HEK293 (cell line): ENCODE data around the gene FYB1.

ENCODE experiments used
- CTCF ChIA-PET: fragments of 350-600 bp; formaldehyde crosslinking; extraction: SDS; loops from one replicate; lab custom pipeline; 2021; ENCODE audit warnings: antibody characterized with exemption; lab: Yijun Ruan, JAX
- POLR2A ChIA-PET: fragments of 300-600 bp; formaldehyde crosslinking; extraction: SDS; loops from one replicate; lab custom pipeline; 2020; ENCODE audit warnings: antibody characterized with exemption, inconsistent platforms; lab: Yijun Ruan, JAX
- H3K27ac ChIP-seq: fragments of 200-500 bp; sonication (Bioruptor generic); 2 replicates; pipeline ENCODE4 v1.5.1; 2014; ENCODE audit warnings: low read depth, low read length, control low read depth, inconsistent platforms; ENCODE audit errors: extremely low read depth
- H3K36me3 ChIP-seq, 2 experiments: fragments of 200-500 bp in 1 of 2; sonication (Bioruptor generic) in 1 of 2; 1 replicate in 1 of 2; 2 replicates in 1 of 2; pipeline ENCODE4 v1.5.1; 2014 to 2017; ENCODE audit warnings: inconsistent platforms in 2 of 2, low read length in 2 of 2; ENCODE audit not compliant: control insufficient read depth in 2 of 2, insufficient read depth in 1 of 2
- H3K4me1 ChIP-seq: fragments of 200-500 bp; sonication (Bioruptor generic); 2 replicates; pipeline ENCODE4 v1.5.1; 2014; ENCODE audit warnings: mild to moderate bottlenecking, low read length, inconsistent platforms; ENCODE audit not compliant: control insufficient read depth, insufficient read depth
- H3K4me3 ChIP-seq: 2 replicates; pipeline ENCODE4 v1.5.1; 2011; ENCODE audit warnings: low read depth, mild to moderate bottlenecking, control low read depth, low read length, moderate library complexity
- H3K9me3 ChIP-seq: fragments of 200-500 bp; sonication (Bioruptor generic); 2 replicates; pipeline ENCODE4 v1.5.1; 2014; ENCODE audit warnings: low read depth, low read length, inconsistent platforms; ENCODE audit not compliant: control insufficient read depth, insufficient read depth
- MZF1 ChIP-seq: fragments of 450-650 bp; formaldehyde crosslinking; IDR thresholded peaks from 2 replicates; pipeline ENCODE4 v1.5.1; 2017; ENCODE audit warnings: missing biosample characterization, missing genetic modification characterization, borderline replicate concordance
- PRDM2 ChIP-seq: fragments of 450-650 bp; formaldehyde crosslinking; IDR thresholded peaks from 2 replicates; pipeline ENCODE4 v1.5.1; 2016; ENCODE audit warnings: missing biosample characterization, missing genetic modification characterization, borderline replicate concordance
- SALL2 ChIP-seq: fragments of 450-650 bp; formaldehyde crosslinking; IDR thresholded peaks from 2 replicates; pipeline ENCODE4 v1.5.0; 2017; ENCODE audit warnings: missing biosample characterization, mild to moderate bottlenecking, missing genetic modification characterization, borderline replicate concordance
- ZFHX2 ChIP-seq: fragments of 450-650 bp; formaldehyde crosslinking; conservative IDR thresholded peaks from 2 replicates; pipeline ENCODE4 v1.5.1; 2016; ENCODE audit warnings: missing biosample characterization, missing genetic modification characterization
- ZNF146 ChIP-seq: fragments of 450-650 bp; formaldehyde crosslinking; IDR thresholded peaks from 2 replicates; pipeline ENCODE4 v1.5.1; 2016; ENCODE audit warnings: missing biosample characterization, missing genetic modification characterization
- ZNF169 ChIP-seq: fragments of 450-650 bp; formaldehyde crosslinking; IDR thresholded peaks from 2 replicates; pipeline ENCODE4 v1.5.1; 2016; ENCODE audit warnings: missing biosample characterization, missing genetic modification characterization
- ZNF19 ChIP-seq: fragments of 450-650 bp; formaldehyde crosslinking; IDR thresholded peaks from 2 replicates; pipeline ENCODE4; 2016; ENCODE audit warnings: missing biosample characterization, missing genetic modification characterization, low read depth
- ZNF510 ChIP-seq: fragments of 450-650 bp; formaldehyde crosslinking; IDR thresholded peaks from 2 replicates; pipeline ENCODE4 v1.5.1; 2018; ENCODE audit warnings: mild to moderate bottlenecking, missing genetic modification characterization, missing biosample characterization; ENCODE audit not compliant: insufficient replicate concordance
- ZNF514 ChIP-seq: fragments of 450-650 bp; formaldehyde crosslinking; IDR thresholded peaks from 2 replicates; pipeline ENCODE4 v1.5.1; 2016; ENCODE audit warnings: missing biosample characterization, missing genetic modification characterization
- ZNF548 ChIP-seq: fragments of 450-650 bp; formaldehyde crosslinking; IDR thresholded peaks from 2 replicates; pipeline ENCODE4 v1.5.1; 2016; ENCODE audit warnings: missing biosample characterization, missing genetic modification characterization
- ZNF549 ChIP-seq: fragments of 450-650 bp; IDR thresholded peaks from 2 replicates; pipeline ENCODE4 v1.5.1; 2018; ENCODE audit warnings: missing biosample characterization, missing genetic modification characterization, mild to moderate bottlenecking, inconsistent platforms, moderate library complexity
- ZNF670 ChIP-seq: fragments of 450-650 bp; formaldehyde crosslinking; IDR thresholded peaks from 2 replicates; pipeline ENCODE4 v1.5.1; 2016; ENCODE audit warnings: missing biosample characterization, missing genetic modification characterization, low read depth
- TF ChIP-seq, protein P1 (sequence below): fragments of 450-650 bp; formaldehyde crosslinking; IDR thresholded peaks from 2 replicates; pipeline ENCODE4 v1.5.1; 2016; ENCODE audit warnings: missing biosample characterization, missing genetic modification characterization
- TF ChIP-seq, protein P2 (sequence below): fragments of 450-650 bp; formaldehyde crosslinking; IDR thresholded peaks from 2 replicates; pipeline ENCODE4 v1.5.1; 2016; ENCODE audit warnings: missing biosample characterization, missing genetic modification characterization
- TF ChIP-seq, protein P3 (sequence below): fragments of 450-650 bp; formaldehyde crosslinking; IDR thresholded peaks from 2 replicates; pipeline ENCODE4 v1.5.1; 2017; ENCODE audit warnings: missing biosample characterization, missing genetic modification characterization

FYB1 gene

DNA sequence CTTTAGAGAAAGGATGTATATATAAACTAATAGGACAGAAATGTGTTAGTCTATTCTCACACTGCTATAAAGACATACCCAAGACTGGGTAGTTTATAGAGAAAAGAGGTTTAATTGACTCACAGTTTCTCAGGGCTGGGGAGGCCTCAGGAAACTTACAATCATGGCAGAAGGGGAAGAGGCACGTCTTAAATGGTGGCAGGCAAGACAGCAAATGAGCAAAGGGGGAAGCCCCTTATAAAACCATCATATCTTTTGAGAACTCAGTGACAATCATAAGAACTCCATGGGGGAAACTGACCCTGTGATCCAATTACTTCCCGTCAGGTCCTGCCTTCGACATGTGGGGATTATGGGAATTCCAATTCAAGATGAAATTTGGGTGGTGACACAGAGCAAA, 136.4 kb downstream of the FYB1 start:
- no peaks in the 10 kb centered on the region for H3K9me3 ChIP-seq
- no peaks in the 10 kb centered on the region for H3K36me3 ChIP-seq
- no peak overlapping the region for H3K4me3 ChIP-seq
- CTCF ChIA-PET: interaction anchor here (1.3 kb wide), 1 partner anchor 52 kb away, joined by 3 read pairs; no protein-coding TSS in a partner anchor
- POLR2A ChIA-PET: no interaction called here
- H3K4me1 ChIP-seq: no peaks in the 10 kb centered on the region
- no peak overlapping the region for H3K27ac ChIP-seq
- TF ChIP-seq ZNF514 (tag by site-specific recombination): no peak
- TF ChIP-seq, protein P1, sequence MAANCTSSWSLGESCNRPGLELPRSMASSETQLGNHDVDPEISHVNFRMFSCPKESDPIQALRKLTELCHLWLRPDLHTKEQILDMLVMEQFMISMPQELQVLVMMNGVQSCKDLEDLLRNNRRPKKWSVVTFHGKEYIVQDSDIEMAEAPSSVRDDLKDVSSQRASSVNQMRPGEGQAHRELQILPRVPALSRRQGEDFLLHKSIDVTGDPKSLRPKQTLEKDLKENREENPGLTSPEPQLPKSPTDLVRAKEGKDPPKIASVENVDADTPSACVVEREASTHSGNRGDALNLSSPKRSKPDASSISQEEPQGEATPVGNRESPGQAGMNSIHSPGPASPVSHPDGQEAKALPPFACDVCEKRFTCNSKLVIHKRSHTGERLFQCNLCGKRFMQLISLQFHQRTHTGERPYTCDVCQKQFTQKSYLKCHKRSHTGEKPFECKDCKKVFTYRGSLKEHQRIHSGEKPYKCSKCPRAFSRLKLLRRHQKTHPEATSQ (tag by site-specific recombination): no peak
- TF ChIP-seq ZNF510 (tag by site-specific recombination): no peak
- TF ChIP-seq ZNF548 (tag by site-specific recombination): no peak
- TF ChIP-seq, protein P2, sequence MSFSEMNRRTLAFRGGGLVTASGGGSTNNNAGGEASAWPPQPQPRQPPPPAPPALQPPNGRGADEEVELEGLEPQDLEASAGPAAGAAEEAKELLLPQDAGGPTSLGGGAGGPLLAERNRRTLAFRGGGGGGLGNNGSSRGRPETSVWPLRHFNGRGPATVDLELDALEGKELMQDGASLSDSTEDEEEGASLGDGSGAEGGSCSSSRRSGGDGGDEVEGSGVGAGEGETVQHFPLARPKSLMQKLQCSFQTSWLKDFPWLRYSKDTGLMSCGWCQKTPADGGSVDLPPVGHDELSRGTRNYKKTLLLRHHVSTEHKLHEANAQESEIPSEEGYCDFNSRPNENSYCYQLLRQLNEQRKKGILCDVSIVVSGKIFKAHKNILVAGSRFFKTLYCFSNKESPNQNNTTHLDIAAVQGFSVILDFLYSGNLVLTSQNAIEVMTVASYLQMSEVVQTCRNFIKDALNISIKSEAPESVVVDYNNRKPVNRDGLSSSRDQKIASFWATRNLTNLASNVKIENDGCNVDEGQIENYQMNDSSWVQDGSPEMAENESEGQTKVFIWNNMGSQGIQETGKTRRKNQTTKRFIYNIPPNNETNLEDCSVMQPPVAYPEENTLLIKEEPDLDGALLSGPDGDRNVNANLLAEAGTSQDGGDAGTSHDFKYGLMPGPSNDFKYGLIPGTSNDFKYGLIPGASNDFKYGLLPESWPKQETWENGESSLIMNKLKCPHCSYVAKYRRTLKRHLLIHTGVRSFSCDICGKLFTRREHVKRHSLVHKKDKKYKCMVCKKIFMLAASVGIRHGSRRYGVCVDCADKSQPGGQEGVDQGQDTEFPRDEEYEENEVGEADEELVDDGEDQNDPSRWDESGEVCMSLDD (tag by site-specific recombination): no peak
- TF ChIP-seq ZNF146: no peak
- TF ChIP-seq ZNF670 (tag by site-specific recombination): no peak
- TF ChIP-seq ZNF549: no peak
- TF ChIP-seq, protein P3, sequence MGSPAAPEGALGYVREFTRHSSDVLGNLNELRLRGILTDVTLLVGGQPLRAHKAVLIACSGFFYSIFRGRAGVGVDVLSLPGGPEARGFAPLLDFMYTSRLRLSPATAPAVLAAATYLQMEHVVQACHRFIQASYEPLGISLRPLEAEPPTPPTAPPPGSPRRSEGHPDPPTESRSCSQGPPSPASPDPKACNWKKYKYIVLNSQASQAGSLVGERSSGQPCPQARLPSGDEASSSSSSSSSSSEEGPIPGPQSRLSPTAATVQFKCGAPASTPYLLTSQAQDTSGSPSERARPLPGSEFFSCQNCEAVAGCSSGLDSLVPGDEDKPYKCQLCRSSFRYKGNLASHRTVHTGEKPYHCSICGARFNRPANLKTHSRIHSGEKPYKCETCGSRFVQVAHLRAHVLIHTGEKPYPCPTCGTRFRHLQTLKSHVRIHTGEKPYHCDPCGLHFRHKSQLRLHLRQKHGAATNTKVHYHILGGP: no peak
- TF ChIP-seq ZFHX2 (tag by site-specific recombination): no peak
- no peak for TF ChIP-seq ZNF19 (tag by site-specific recombination)
- no peak for TF ChIP-seq ZNF169 (tag by site-specific recombination)
- no peak for TF ChIP-seq SALL2
- TF ChIP-seq PRDM2 (tag by site-specific recombination): no peak
- TF ChIP-seq MZF1: no peak
- TF ChIP-seq, all 188 proteins: peak for 0
